Neuronal stem cell (in vitro differentiated cells): ENCODE measurements around the gene TBL2.
A peak's percentile ranks its signal among the peaks of the same experiment; 100 is the strongest.
"Not testable (repeated sequence)": the region's sequence is repeated elsewhere in the genome, so short reads cannot be mapped to it uniquely, and the experiment has no call there.

Source experiments
- DNase-seq: peaks from one replicate; pipeline ENCODE4 v3.0.0-alpha.2; 2013; ENCODE audit warnings: low spot score
- H2AFZ ChIP-seq: one replicate; pipeline ENCODE4 v1.6.1; 2013; ENCODE audit warnings: mild to moderate bottlenecking, low read length, inconsistent platforms
- H2AK5ac ChIP-seq: 2 replicates; pipeline ENCODE4 v1.6.1; 2013; ENCODE audit warnings: low read depth, mild to moderate bottlenecking, inconsistent platforms, low read length, moderate library complexity, mixed read lengths
- H2BK120ac ChIP-seq: 2 replicates; pipeline ENCODE4 v1.6.1; 2013; ENCODE audit warnings: low read depth, mild to moderate bottlenecking, inconsistent platforms, low read length, moderate library complexity, mixed read lengths
- H2BK12ac ChIP-seq: one replicate; pipeline ENCODE4 v1.6.1; 2013; ENCODE audit warnings: low read length, inconsistent platforms
- H2BK15ac ChIP-seq: 2 replicates; pipeline ENCODE4 v1.6.1; 2013; ENCODE audit warnings: mild to moderate bottlenecking, low read length, inconsistent platforms, mixed read lengths
- H2BK5ac ChIP-seq: one replicate; pipeline ENCODE4 v1.6.1; 2013; ENCODE audit warnings: inconsistent platforms, mild to moderate bottlenecking, low read length, moderate library complexity
- H3K14ac ChIP-seq: one replicate; pipeline ENCODE4 v1.6.1; 2013; ENCODE audit warnings: low read length, inconsistent platforms
- H3K18ac ChIP-seq: 2 replicates; pipeline ENCODE4 v1.6.1; 2013; ENCODE audit warnings: low read length, inconsistent platforms
- H3K23ac ChIP-seq: 2 replicates; pipeline ENCODE4 v1.6.1; 2013; ENCODE audit warnings: low read depth, mild to moderate bottlenecking, mixed read lengths, low read length, inconsistent platforms; ENCODE audit not compliant: poor library complexity
- H3K27ac ChIP-seq: replicated peaks from 3 replicates; pipeline ENCODE4 v1.5.1; 2013; ENCODE audit warnings: low read length, inconsistent platforms
- H3K27me3 ChIP-seq, 3 experiments: 2 replicates each; pipeline ENCODE4 v1.6.1; 2013; ENCODE audit warnings: low read length in 3 of 3, mild to moderate bottlenecking in 2 of 3, inconsistent platforms in 1 of 3, low read depth in 1 of 3, mixed read lengths in 1 of 3, moderate library complexity in 1 of 3; ENCODE audit not compliant: control insufficient read depth in 3 of 3, insufficient read depth in 3 of 3
- H3K36me3 ChIP-seq, 2 donors: replicated peaks in 1 of 2; 2 replicates each; pipeline ENCODE4 v1.6.1; 2013; ENCODE audit warnings: low read length in 2 of 2; ENCODE audit not compliant: control insufficient read depth in 2 of 2, insufficient read depth in 2 of 2
- H3K4ac ChIP-seq: 2 replicates; pipeline ENCODE4 v1.6.1; 2013; ENCODE audit warnings: inconsistent platforms, mild to moderate bottlenecking, low read length, moderate library complexity
- H3K4me1 ChIP-seq, 2 donors: 1 replicate in 1 of 2; 2 replicates in 1 of 2; pipeline ENCODE4 v1.6.1; 2013; ENCODE audit warnings: low read length in 2 of 2, low read depth in 1 of 2; ENCODE audit not compliant: control insufficient read depth in 2 of 2, insufficient read depth in 1 of 2
- H3K4me2 ChIP-seq: one replicate; pipeline ENCODE4 v1.6.1; 2013; ENCODE audit warnings: mild to moderate bottlenecking, low read length, inconsistent platforms; ENCODE audit not compliant: insufficient read depth, poor library complexity, severe bottlenecking
- H3K4me3 ChIP-seq, 2 donors: 2 replicates each; pipeline ENCODE4 v1.5.1; 2013; ENCODE audit warnings: low read length in 2 of 2, mild to moderate bottlenecking in 2 of 2, inconsistent platforms in 1 of 2, moderate library complexity in 1 of 2
- H3K79me1 ChIP-seq: one replicate; pipeline ENCODE4 v1.6.1; 2013; ENCODE audit warnings: low read depth, mild to moderate bottlenecking, inconsistent platforms, low read length, moderate library complexity
- H3K9ac ChIP-seq: one replicate; pipeline ENCODE4 v1.6.1; 2013; ENCODE audit warnings: mild to moderate bottlenecking, low read depth, low read length, inconsistent platforms; ENCODE audit not compliant: poor library complexity
- H3K9me3 ChIP-seq, 2 donors: replicated peaks in 1 of 2; 2 replicates each; pipeline versions ENCODE3 to v1.6.1; 2013; ENCODE audit warnings: low read length in 2 of 2, mild to moderate bottlenecking in 2 of 2, inconsistent platforms in 1 of 2, low read depth in 1 of 2, mixed read lengths in 1 of 2, moderate library complexity in 1 of 2; ENCODE audit not compliant: control insufficient read depth in 2 of 2, insufficient read depth in 1 of 2
- H4K8ac ChIP-seq: one replicate; pipeline ENCODE4 v1.6.1; 2013; ENCODE audit warnings: low read depth, mild to moderate bottlenecking, inconsistent platforms, low read length, moderate library complexity
- H4K91ac ChIP-seq: one replicate; pipeline ENCODE4 v1.6.1; 2013; ENCODE audit warnings: low read length, low read depth, mild to moderate bottlenecking, inconsistent platforms; ENCODE audit not compliant: poor library complexity
- WGBS, 2 donors: extraction: QIAGEN DNeasy Blood & Tissue Kit; methylation state at CpG; one replicate each; pipeline ENCODE4 v1.1.7; 2013; ENCODE audit warnings: missing lambda C conversion rate in 2 of 2, mixed read lengths in 1 of 2; ENCODE audit not compliant: insufficient read length in 2 of 2, insufficient replicate concordance in 1 of 2; ENCODE audit errors: extremely low coverage in 2 of 2; 5-methylcytosine and 5-hydroxymethylcytosine counted together

Gene TBL2

GRCh38 chr7:73557108-73557396, 21.3 kb downstream of the TBL2 start:
- Histone ChIP-seq H4K91ac (no peak overlapping the region), H3K4ac (no peak overlapping the region), H4K8ac (no peak overlapping the region), H2AFZ (peak overlapping the region; percentile 95), H3K9me3 (peaks cover 0 to 2% of the 10 kb centered on the region in 2 donors), H2BK15ac (no peak overlapping the region), H3K27ac (peak overlapping the region; percentile 99), H2BK120ac (no peak overlapping the region), H3K36me3 (peaks cover 6 to 29% of the 10 kb centered on the region in 2 donors), H3K79me1 (peaks cover 12% of the 10 kb centered on the region), H2AK5ac (no peak overlapping the region), H3K4me3 (peak overlapping the region; percentile 81 to 87), H3K4me1 (peaks cover 3 to 4% of the 10 kb centered on the region in 2 donors), H3K18ac (peak overlapping the region; percentile 99), H3K27me3 (peaks cover 0 to 2% (median 0%) of the 10 kb centered on the region in 3 experiments), H3K4me2 (peak overlapping the region; percentile 70), H2BK5ac (peak overlapping the region; percentile 98), H2BK12ac (no peak overlapping the region), H3K23ac (peak overlapping the region; percentile 98), H3K9ac (peak overlapping the region; percentile 97), H3K14ac (peak overlapping the region; percentile 21)
- WGBS, 2 donors, result no CpG with 5 or more reads among the region's 36 CpGs
- DNase-seq, result peak; percentile 89

GRCh38 chr7:73556208-73557107, 21.9 kb downstream of the TBL2 start:
- H3K4me2 ChIP-seq, result peak overlapping the region; percentile 70
- peak overlapping the region; percentile 92 for H3K9ac ChIP-seq
- H2AK5ac ChIP-seq, result no peak overlapping the region
- peaks cover 3 to 4% of the 10 kb centered on the region in 2 donors for H3K4me1 ChIP-seq
- H3K9me3 ChIP-seq, result no peaks in the 10 kb centered on the region
- H3K4me3 ChIP-seq, result peak overlapping the region; percentile 81 to 87
- H3K27ac ChIP-seq, result peak overlapping the region; percentile 76
- no CpG with 5 or more reads among the region's 28 CpGs for WGBS, 2 donors
- DNase-seq, result no peak
- H3K23ac ChIP-seq, result peak overlapping the region; percentile 98
- peak overlapping the region; percentile 76 for H3K18ac ChIP-seq
- peak overlapping the region; percentile 98 for H2BK5ac ChIP-seq
- H2AFZ ChIP-seq, result peak overlapping the region; percentile 95
- peaks cover 13% of the 10 kb centered on the region for H3K79me1 ChIP-seq
- H3K4ac ChIP-seq, result peak overlapping the region; percentile 76
- H4K91ac ChIP-seq, result no peak overlapping the region
- no peak overlapping the region for H2BK15ac ChIP-seq
- peaks cover 0 to 2% (median 0%) of the 10 kb centered on the region in 3 experiments for H3K27me3 ChIP-seq
- H4K8ac ChIP-seq, result no peak overlapping the region
- H3K14ac ChIP-seq, result peak overlapping the region; percentile 21
- no peak overlapping the region for H2BK12ac ChIP-seq
- no peak overlapping the region for H2BK120ac ChIP-seq
- H3K36me3 ChIP-seq, result peaks cover 7 to 34% of the 10 kb centered on the region in 2 donors

DNA sequence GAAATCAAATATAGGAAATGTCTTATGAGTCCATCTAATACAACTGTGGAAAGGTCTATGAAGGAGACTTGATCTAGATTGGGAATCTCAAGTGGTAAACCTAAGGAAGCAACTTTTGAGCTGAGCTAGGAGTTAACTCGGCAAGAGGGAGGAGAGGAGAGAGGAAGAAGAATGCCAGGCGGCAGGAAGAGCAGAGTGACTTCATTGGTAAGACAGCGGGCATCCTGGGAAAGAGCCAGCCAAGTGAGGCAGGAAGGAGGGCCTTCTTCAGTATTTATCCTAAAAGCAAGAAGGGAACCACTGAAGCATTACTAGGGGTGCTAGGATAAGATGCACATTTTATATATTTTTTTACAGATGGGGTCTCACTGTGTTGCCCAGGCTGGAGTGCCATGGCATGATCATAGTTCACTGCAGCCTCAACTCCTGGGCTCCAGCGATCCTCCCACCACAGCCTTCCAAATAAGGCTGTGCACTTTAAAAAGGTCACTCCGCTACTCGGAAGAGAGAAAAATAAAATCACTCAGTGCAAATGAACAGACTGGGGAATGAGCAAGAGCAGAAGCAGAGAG, 22.9 kb downstream of the TBL2 start:
- H2BK120ac ChIP-seq, result no peak overlapping the region
- peaks cover 2 to 3% of the 10 kb centered on the region in 2 donors for H3K9me3 ChIP-seq
- peaks cover 0 to 2% (median 0%) of the 10 kb centered on the region in 3 experiments for H3K27me3 ChIP-seq
- H3K4me3 ChIP-seq, result peak overlapping the region in 1 of 2 donors; percentile 17
- H3K14ac ChIP-seq, result no peak overlapping the region
- no peak overlapping the region for H2BK15ac ChIP-seq
- H4K91ac ChIP-seq, result no peak overlapping the region
- no peak overlapping the region for H2BK12ac ChIP-seq
- H3K79me1 ChIP-seq, result peaks cover 14% of the 10 kb centered on the region
- no peak overlapping the region for H3K4me2 ChIP-seq
- H2BK5ac ChIP-seq, result no peak overlapping the region
- H3K4ac ChIP-seq, result no peak overlapping the region
- no CpG with 5 or more reads among the region's 6 CpGs for WGBS, 2 donors
- no peak overlapping the region for H4K8ac ChIP-seq
- H2AK5ac ChIP-seq, result no peak overlapping the region
- no peak overlapping the region for H3K23ac ChIP-seq
- no peak for DNase-seq
- H2AFZ ChIP-seq, result no peak overlapping the region
- no peak overlapping the region for H3K27ac ChIP-seq
- H3K18ac ChIP-seq, result no peak overlapping the region
- peaks cover 7 to 42% of the 10 kb centered on the region in 2 donors for H3K36me3 ChIP-seq
- no peak overlapping the region for H3K9ac ChIP-seq
- H3K4me1 ChIP-seq, result peaks cover 3 to 4% of the 10 kb centered on the region in 2 donors

GRCh38 chr7:73550093-73550492, 28.3 kb downstream of the TBL2 start:
- not testable (repeated sequence) for H2BK15ac ChIP-seq, H3K4me1 ChIP-seq, H3K23ac ChIP-seq, H2BK12ac ChIP-seq, H2AK5ac ChIP-seq, H3K4me2 ChIP-seq, H2AFZ ChIP-seq, H3K14ac ChIP-seq, H3K18ac ChIP-seq, H2BK120ac ChIP-seq, H4K8ac ChIP-seq, H2BK5ac ChIP-seq, H3K4me3 ChIP-seq, DNase-seq, H3K27ac ChIP-seq, H3K27me3 ChIP-seq, H3K9me3 ChIP-seq, H3K4ac ChIP-seq, H4K91ac ChIP-seq, H3K9ac ChIP-seq
- peaks cover 14% of the 10 kb centered on the region for H3K79me1 ChIP-seq
- WGBS, 2 donors, result no CpG with 5 or more reads among the region's 5 CpGs
- H3K36me3 ChIP-seq, result peaks cover 7 to 74% of the 10 kb centered on the region in 2 donors
